ENCODE results near the gene FAM24B. TPM values are rescaled to one million over a fixed set of nuclear protein-coding genes. Genes with fewer than 3 reads are reported as not detected.

The FAM24B gene
- total RNA-seq, 2 experiments from 2014 or later, result 15.3 to 17.7 TPM

- CTCF ChIA-PET, result no interaction called here
- Mint-ChIP-seq H3K9me3 (ENCODE audit: low read depth) (no peaks in the 10 kb centered on the region), H3K36me3 (peaks cover 24% of the 10 kb centered on the region), H3K4me3 (no peak overlapping the region), H3K27ac (no peak overlapping the region), H3K4me1 (no peaks in the 10 kb centered on the region), H3K27me3 (peaks cover 31% of the 10 kb centered on the region)
- no peak for ATAC-seq
- DNase-seq, result no peak
Observed at GRCh38 chr10:122828716-122829255, 50.6 kb downstream of the FAM24B start.

GRCh38 chr10:122827302-122827701, 52.1 kb downstream of the FAM24B start:
- CTCF ChIA-PET, result no interaction called here
- H3K27me3 Mint-ChIP-seq, result peaks cover 35% of the 10 kb centered on the region
- no peak overlapping the region for H3K27ac Mint-ChIP-seq
- no peak for DNase-seq
- H3K9me3 Mint-ChIP-seq (ENCODE audit: low read depth), result no peaks in the 10 kb centered on the region
- no peak for ATAC-seq
- peaks cover 17% of the 10 kb centered on the region for H3K36me3 Mint-ChIP-seq
- H3K4me1 Mint-ChIP-seq, result no peaks in the 10 kb centered on the region
- H3K4me3 Mint-ChIP-seq, result no peak overlapping the region

GRCh38 chr10:122822973-122823690, 56.2 kb downstream of the FAM24B start:
- Mint-ChIP-seq H3K27ac (no peak overlapping the region), H3K4me3 (no peak overlapping the region), H3K27me3 (peaks cover 47% of the 10 kb centered on the region), H3K4me1 (no peaks in the 10 kb centered on the region), H3K9me3 (ENCODE audit: low read depth) (no peaks in the 10 kb centered on the region), H3K36me3 (no peaks in the 10 kb centered on the region)
- CTCF ChIA-PET, result no interaction called here
- ATAC-seq (no peak), DNase-seq (no peak)

GRCh38 chr10:122821808-122822207, 57.6 kb downstream of the FAM24B start:
- H3K4me3 Mint-ChIP-seq, result no peak overlapping the region
- CTCF ChIA-PET, result no interaction called here
- no peaks in the 10 kb centered on the region for H3K36me3 Mint-ChIP-seq
- H3K27me3 Mint-ChIP-seq, result peaks cover 54% of the 10 kb centered on the region
- ATAC-seq, result no peak
- no peaks in the 10 kb centered on the region for H3K4me1 Mint-ChIP-seq
- no peak overlapping the region for H3K27ac Mint-ChIP-seq
- DNase-seq, result no peak
- no peaks in the 10 kb centered on the region for H3K9me3 Mint-ChIP-seq (ENCODE audit: low read depth)

- CTCF ChIA-PET, result no interaction called here
- Mint-ChIP-seq H3K27ac (no peak overlapping the region), H3K4me1 (peaks cover 2% of the 10 kb centered on the region)
Observed at GRCh38 chr10:122815458-122815857, 63.9 kb downstream of the FAM24B start.

GRCh38 chr10:122814493-122814892, 64.9 kb downstream of the FAM24B start:
- ATAC-seq (no peak), DNase-seq (no peak)
- CTCF ChIA-PET, result interaction anchor here (0.5 kb wide), 1 partner anchor 830 kb away, joined by 3 read pairs; no protein-coding TSS in a partner anchor
- Mint-ChIP-seq H3K4me3 (no peak overlapping the region), H3K27ac (no peak overlapping the region), H3K4me1 (peaks cover 2% of the 10 kb centered on the region), H3K27me3 (peaks cover 27% of the 10 kb centered on the region), H3K36me3 (no peaks in the 10 kb centered on the region), H3K9me3 (ENCODE audit: low read depth) (no peaks in the 10 kb centered on the region)

More at GRCh38 chr10:122815458-122815857, 63.9 kb downstream of the FAM24B start:
- Mint-ChIP-seq H3K27me3 (peaks cover 30% of the 10 kb centered on the region), H3K9me3 (ENCODE audit: low read depth) (no peaks in the 10 kb centered on the region), H3K4me3 (no peak overlapping the region), H3K36me3 (no peaks in the 10 kb centered on the region)
- ATAC-seq, result no peak
- no peak for DNase-seq

GRCh38 chr10:122812751-122813150, 66.6 kb downstream of the FAM24B start:
- Mint-ChIP-seq H3K36me3 (no peaks in the 10 kb centered on the region), H3K27me3 (peaks cover 15% of the 10 kb centered on the region), H3K27ac (no peak overlapping the region), H3K4me1 (peaks cover 2% of the 10 kb centered on the region), H3K9me3 (ENCODE audit: low read depth) (no peaks in the 10 kb centered on the region), H3K4me3 (no peak overlapping the region)
- ATAC-seq (no peak), DNase-seq (no peak)
- CTCF ChIA-PET, result no interaction called here

GRCh38 chr10:122802282-122802681, 77.1 kb downstream of the FAM24B start:
- Mint-ChIP-seq H3K27ac (no peak overlapping the region), H3K4me3 (no peak overlapping the region), H3K36me3 (no peaks in the 10 kb centered on the region), H3K4me1 (no peaks in the 10 kb centered on the region), H3K9me3 (ENCODE audit: low read depth) (no peaks in the 10 kb centered on the region), H3K27me3 (no peaks in the 10 kb centered on the region)
- ATAC-seq, result no peak
- DNase-seq, result no peak
- CTCF ChIA-PET, result no interaction called here

Other genes starting within 250 kb of the FAM24B start
- not detected for gene C10orf120, start 179.7 kb downstream of the FAM24B start, total RNA-seq
- gene CUZD1, start 33.7 kb downstream of the FAM24B start, total RNA-seq, result 1 to 10 TPM; 2.8 to 3.6 TPM
- not detected for gene FAM24A, start 31.0 kb upstream of the FAM24B start, total RNA-seq
- gene C10orf88, start 74.6 kb upstream of the FAM24B start, total RNA-seq, result 10 to 100 TPM in 1 of 2 experiments, 1 to 10 TPM in 1; 9.5 to 11.8 TPM
- gene PSTK, start 100.8 kb upstream of the FAM24B start, total RNA-seq, result 1 to 10 TPM; 2.8 to 4.5 TPM
- gene IKZF5, start 129.2 kb upstream of the FAM24B start, total RNA-seq, result 10 to 100 TPM; 12.0 to 18.0 TPM
- 10 to 100 TPM; 17.4 to 20.6 TPM for gene ACADSB, start 129.4 kb upstream of the FAM24B start, total RNA-seq